Neural crest cell (in vitro differentiated cells): Measurements from ENCODE around the gene ST7L. TPM values are rescaled to one million over a fixed set of nuclear protein-coding genes. Genes with fewer than 3 reads are reported as not detected.

Experiments
- DNase-seq: peaks from one replicate; pipeline ENCODE4 v3.0.0; 2021; ENCODE audit warnings: low read depth, mixed read lengths, low spot score
- H3K27ac Mint-ChIP-seq: one replicate; pipeline ENCODE4 v1.8.0; 2021; ENCODE audit warnings: mild to moderate bottlenecking, mixed read lengths; ENCODE audit not compliant: unreplicated experiment
- H3K27me3 Mint-ChIP-seq: 2 replicates; pipeline ENCODE4 v1.8.0; 2021; ENCODE audit warnings: low read depth, mild to moderate bottlenecking, mixed read lengths
- H3K36me3 Mint-ChIP-seq: 2 replicates; pipeline ENCODE4 v1.8.0; 2021; ENCODE audit warnings: low read depth, mild to moderate bottlenecking, mixed read lengths
- H3K4me1 Mint-ChIP-seq: 2 replicates; pipeline ENCODE4 v1.8.0; 2021; ENCODE audit warnings: mixed read lengths
- H3K4me3 Mint-ChIP-seq: one replicate; pipeline ENCODE4 v1.8.0; 2021; ENCODE audit warnings: mild to moderate bottlenecking, mixed read lengths
- H3K9me3 Mint-ChIP-seq: 2 replicates; pipeline ENCODE4 v1.8.0; 2021; ENCODE audit warnings: mixed read lengths
- CTCF ChIP-seq: fragments of 200-600 bp; sonication (generic); conservative IDR thresholded peaks from 2 replicates; pipeline ENCODE4 v1.5.0; 2021; ENCODE audit warnings: antibody characterized with exemption, mild to moderate bottlenecking
- total RNA-seq: library from RNA; stranded (reverse); gene quantifications from 2 replicates; pipeline ENCODE4 v1.2.1, GENCODE V29; 2021

Gene ST7L
- total RNA-seq, 1 donor from 2014 or later = 20.4 TPM

DNA sequence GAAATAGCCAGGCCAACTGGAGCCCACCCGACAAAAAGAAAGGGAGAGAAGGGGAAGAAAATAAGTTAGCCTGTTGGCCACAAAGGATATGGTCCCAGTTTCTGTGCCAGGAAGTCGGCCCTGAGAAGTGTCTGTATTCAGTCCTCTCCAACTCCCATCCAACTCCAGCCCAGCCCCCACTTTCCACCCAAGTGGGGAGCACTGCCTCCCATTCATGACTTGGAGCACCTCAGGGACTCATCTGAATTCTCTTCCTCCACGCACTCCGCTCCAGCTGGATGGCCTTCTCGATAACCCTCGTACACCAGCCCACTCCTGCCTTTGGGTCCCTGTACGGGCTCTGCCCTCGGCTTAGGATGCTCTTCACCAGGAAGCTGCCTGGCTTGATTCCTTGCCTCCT, 112.2 kb downstream of the ST7L start:
- no peak for TF ChIP-seq CTCF
- no peak for DNase-seq
- H3K36me3 Mint-ChIP-seq = no peaks in the 10 kb centered on the region
- no peak overlapping the region for H3K27ac Mint-ChIP-seq
- H3K4me1 Mint-ChIP-seq = peaks cover 7% of the 10 kb centered on the region
- H3K4me3 Mint-ChIP-seq = no peak overlapping the region
- H3K27me3 Mint-ChIP-seq = peaks cover 91% of the 10 kb centered on the region
- H3K9me3 Mint-ChIP-seq = no peaks in the 10 kb centered on the region

DNA sequence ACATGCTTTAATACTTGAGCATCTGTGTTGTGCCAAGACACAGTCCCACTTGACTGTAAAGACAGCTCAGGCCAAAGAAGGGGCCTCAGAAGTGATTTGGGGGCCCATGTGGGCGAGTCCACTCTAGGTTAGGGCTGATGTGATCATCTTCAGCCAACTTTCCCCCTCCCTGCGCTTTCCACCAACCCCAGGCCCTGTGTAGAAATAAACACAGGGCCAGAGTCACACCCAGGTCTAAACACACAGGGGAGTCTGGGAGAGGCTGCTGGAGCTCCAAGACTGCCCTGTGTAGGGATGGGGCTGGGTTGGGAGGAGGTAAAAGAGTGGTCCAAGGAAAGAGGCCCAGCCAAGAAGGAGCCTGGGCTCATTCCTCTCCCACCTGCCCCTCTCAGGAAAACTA, 112.6 kb downstream of the ST7L start:
- peaks cover 91% of the 10 kb centered on the region for H3K27me3 Mint-ChIP-seq
- no peaks in the 10 kb centered on the region for H3K36me3 Mint-ChIP-seq
- no peak overlapping the region for H3K4me3 Mint-ChIP-seq
- no peak for TF ChIP-seq CTCF
- no peaks in the 10 kb centered on the region for H3K9me3 Mint-ChIP-seq
- H3K27ac Mint-ChIP-seq = no peak overlapping the region
- DNase-seq = no peak
- H3K4me1 Mint-ChIP-seq = peaks cover 11% of the 10 kb centered on the region

DNA sequence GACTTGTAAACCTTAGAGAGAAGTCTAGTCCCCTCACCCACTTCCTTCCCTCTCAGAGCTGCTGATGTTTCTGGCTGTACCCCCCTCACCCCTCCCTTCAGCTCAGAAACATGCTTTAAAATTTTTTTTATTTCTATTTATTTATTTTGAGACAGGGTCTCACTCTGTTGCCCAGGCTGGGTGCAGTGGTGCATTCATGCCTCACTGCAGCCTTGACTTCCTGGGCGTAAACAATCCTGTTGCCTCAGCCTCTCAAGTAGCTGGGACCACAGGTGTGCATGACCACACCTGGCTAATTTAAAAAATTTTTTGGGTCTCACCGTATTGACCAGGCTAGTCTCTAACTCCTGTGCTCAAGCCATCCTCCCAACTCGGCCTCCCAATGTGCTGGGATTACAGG, 113.1 kb downstream of the ST7L start:
- Mint-ChIP-seq H3K36me3 (no peaks in the 10 kb centered on the region), H3K9me3 (no peaks in the 10 kb centered on the region), H3K4me1 (peaks cover 11% of the 10 kb centered on the region)

DNA sequence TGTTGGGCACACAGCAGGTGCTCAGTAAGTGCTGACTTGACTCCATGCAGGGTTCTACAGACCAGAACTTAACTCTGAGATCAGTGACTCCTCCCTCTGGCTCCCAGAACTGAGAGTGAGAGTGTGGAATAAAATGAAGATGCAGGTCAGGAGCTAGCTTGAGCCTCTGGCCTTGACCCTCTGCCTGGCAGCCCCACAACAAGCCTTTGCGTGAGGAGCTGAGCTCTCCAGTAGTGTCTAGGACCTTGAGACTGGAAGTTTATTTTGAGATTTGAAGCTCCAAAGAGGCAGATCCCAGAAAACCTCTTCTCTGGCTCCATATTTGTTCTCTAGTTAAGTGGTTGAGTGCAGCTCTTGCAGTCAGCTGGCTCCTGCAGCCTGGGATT, 113.5 kb downstream of the ST7L start:
- TF ChIP-seq CTCF = no peak
- Mint-ChIP-seq H3K36me3 (no peaks in the 10 kb centered on the region), H3K4me3 (no peak overlapping the region), H3K27ac (no peak overlapping the region), H3K27me3 (peaks cover 87% of the 10 kb centered on the region), H3K4me1 (peaks cover 11% of the 10 kb centered on the region), H3K9me3 (no peaks in the 10 kb centered on the region)
- DNase-seq = no peak

More for the DNA sequence above, 113.1 kb downstream of the ST7L start:
- Mint-ChIP-seq H3K27me3 (peaks cover 91% of the 10 kb centered on the region), H3K4me3 (no peak overlapping the region), H3K27ac (no peak overlapping the region)
- TF ChIP-seq CTCF = no peak
- no peak for DNase-seq

DNA sequence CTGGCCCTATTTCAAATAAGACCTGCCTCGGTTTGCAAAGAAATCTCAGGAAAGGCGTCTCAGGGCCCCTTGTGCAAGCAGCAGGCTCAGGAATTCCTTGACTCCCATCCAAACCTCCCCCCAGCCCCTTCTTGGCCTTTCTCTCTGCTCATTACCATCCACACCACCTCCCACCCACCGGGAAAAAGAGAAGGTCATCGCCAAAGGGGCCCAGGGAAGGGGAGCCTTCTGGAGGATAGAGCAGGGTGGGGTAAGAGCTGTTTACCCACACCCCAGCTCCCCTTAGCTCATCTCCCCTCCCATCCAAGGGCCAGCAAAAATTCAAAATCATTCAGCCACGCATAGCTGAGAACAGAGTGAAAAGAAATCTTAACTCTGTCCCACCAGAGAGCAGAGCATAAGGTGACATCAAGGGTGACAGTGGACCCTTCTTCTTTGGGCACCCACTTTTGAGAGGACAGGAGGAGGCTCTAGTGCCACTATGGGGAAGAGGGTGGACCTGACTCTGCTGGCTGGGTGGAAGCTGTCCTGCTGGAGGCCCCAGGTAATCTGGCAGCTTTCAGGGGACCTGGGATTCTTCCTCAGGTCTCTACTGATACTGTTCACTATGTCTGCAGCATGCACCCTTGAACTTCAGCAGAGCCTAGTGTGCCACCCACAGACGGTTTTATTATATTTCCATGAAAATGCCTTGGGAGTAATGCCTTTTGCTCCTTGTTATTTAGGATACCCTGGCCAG, 114.1 kb downstream of the ST7L start:
- Mint-ChIP-seq H3K27me3 (peaks cover 84% of the 10 kb centered on the region), H3K27ac (no peak overlapping the region), H3K36me3 (no peaks in the 10 kb centered on the region), H3K9me3 (no peaks in the 10 kb centered on the region), H3K4me3 (peak overlapping the region; percentile 59), H3K4me1 (peaks cover 11% of the 10 kb centered on the region)
- no peak for TF ChIP-seq CTCF
- no peak for DNase-seq
